NCI-H774 (cell line): ENCODE data around the gene RGS3.
A peak's percentile ranks its signal among the peaks of the same experiment; 100 is the strongest.
"Not testable (repeated sequence)": the region's sequence is repeated elsewhere in the genome, so short reads cannot be mapped to it uniquely, and the experiment has no call there.

ENCODE experiments used
- DNase-seq: peaks from one replicate; lab custom pipeline; 2025; lab: John Stamatoyannopoulos, UW

RGS3 gene

GRCh38 chr9:113463418-113464285 is at the start of gene RGS3:
RGS3 (plus strand) TSS chr9:113463727; CDS start chr9:113463803, 76 bp downstream.
- peak; percentile 84 for DNase-seq

GRCh38 chr9:113416149-113416721 is 47.3 kb upstream of the RGS3 start:
- DNase-seq = no peak

DNA sequence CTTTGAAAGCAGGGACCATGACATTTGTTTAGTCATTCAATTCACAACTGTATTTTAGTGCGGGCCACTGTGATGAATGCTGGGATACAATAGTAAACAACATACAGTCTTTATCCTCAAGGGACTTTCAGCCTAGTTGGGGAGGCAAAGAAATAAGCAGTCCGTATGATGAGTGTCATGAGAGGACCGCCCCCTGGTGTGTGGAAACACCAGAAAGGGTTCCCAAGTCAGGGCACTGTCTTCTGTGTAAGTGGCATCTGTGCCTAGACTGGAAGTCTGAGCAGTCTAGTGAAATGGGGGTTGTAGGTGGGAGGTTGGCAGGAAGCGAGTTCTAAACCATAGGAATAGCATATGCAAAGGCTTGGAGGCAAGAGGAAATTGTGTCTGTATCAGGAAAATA is 46.2 kb upstream of the RGS3 start:
- DNase-seq = no peak

GRCh38 chr9:113421726-113422125 is 41.8 kb upstream of the RGS3 start:
- DNase-seq = no peak

GRCh38 chr9:113425072-113425471 is 38.5 kb upstream of the RGS3 start:
- no peak for DNase-seq

GRCh38 chr9:113426701-113427100 is 36.8 kb upstream of the RGS3 start:
- no peak for DNase-seq

DNA sequence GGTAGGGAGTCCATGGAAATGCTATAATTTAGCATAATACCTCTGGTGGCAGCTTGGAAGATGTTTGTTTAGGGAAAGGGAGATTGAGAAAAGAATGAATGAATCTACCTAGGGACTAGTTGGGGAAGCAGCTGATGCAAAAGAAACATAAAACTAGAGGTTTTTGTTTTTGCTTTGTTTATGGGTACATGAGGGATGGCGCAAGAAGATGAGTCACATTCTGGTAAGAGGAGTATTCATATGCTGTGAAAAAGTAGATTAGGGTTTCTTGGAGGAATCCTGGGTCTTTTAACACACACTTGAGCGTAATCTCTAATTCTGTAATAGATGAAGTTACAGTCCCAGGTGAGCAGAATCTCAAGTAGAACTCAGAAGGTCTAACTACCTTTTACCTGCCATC is 35.9 kb upstream of the RGS3 start:
- no peak for DNase-seq

DNA sequence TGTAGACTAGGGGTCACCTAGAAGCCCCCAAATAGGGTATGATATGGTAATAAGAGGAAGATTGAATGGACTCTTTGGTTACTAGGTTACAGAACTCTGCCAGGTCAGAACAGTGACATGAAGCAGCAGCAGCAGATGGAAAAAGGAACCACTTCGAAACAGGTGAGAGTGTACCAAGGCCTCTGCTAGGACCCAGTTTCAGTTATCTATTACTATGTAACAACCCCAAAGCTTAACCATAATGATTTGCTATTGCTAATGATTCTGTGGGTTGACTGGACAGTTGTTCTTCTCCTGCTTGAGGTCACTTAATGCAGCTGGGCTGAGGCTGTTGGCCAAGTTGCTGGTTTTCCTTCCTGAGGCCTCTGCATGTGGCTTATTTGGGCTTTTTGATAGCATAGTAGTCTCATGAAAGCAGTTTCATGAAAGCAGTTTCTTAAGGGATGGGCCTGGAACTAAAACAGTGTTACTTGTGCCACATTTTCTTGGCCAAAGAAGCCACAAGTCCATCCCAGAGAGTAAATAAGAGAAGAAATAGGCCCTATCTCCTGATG is 35.4 kb upstream of the RGS3 start:
- no peak for DNase-seq

DNA sequence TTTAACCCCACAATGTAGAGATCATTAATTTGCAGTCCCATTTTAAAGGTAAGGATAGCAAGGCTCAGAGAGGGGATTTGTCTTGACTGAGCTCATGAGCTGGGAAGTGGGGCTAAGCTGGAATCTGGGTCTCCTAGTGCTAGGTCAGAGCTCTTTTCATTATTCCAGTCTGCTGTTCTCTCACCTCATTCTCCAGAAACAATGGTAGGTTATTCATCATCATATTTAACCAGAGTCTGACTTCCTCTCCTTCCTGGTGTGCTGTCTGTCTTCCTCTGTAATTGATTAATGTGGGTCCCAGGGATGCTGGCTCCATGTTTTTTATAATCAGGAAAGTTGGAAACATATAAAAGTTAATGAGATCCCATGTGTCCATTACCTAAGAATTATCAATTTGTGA is 32.3 kb upstream of the RGS3 start:
- no peak for DNase-seq

DNA sequence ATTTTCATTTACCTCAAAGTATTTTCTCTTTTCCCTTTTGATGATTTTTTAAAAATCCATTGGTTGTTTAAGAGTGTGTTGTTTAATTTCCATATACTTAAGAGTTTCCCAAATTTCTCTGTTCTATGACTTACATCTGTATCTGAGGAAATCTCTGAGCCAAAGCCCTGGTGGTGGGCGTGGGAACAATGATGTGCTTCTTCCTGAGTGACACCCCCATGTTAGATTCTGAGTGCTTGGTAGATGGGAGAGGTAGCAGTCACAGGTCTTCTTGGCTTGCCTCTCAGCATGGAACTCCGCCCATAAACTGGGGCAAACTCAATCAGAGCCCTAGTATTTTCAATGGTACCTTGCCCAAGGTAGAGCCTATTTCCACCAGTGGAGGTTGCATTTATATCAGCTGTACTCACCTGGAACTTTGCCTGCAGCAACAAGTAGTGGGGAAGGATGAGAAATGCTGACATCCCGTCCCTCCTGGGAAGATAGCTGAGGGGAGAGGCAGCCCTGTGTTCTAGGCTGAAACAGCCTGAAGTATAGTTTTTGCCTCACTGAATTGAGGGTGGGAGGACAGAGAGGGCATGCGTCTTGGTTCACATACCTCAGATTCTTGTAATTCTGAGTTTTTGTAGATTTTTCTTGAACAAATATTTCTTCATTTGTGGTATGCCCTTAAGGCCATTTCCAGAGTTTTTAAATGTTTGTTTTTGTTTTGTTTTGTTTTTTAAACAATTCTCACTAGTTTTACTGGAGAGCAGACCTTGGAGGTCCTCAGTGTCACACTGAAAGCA is 26.6 kb upstream of the RGS3 start:
- DNase-seq = no peak

- not testable (repeated sequence) for DNase-seq
Observed at GRCh38 chr9:113437716-113438115, 25.8 kb upstream of the RGS3 start.

DNA sequence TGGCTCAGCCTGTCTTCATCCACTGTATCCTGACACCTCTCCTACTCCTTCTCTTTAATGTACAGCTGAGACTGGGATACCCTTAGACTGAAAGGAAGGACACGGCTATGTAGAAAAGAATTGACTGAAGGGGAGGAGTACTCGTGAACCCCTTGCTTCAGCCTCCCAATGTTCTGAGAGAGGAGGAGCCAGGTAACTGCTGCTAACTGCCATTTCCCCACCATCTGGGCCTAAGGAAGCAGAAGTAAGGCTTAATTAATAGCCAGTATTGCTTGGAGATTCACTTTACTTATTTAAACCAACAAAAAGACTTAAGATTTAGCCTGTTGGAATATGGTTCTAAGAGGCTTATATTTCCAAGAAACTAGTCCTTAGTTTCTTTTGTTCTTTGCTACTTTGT is 18.8 kb upstream of the RGS3 start:
- no peak for DNase-seq

GRCh38 chr9:113446323-113446740 is 17.2 kb upstream of the RGS3 start:
- DNase-seq = no peak

DNA sequence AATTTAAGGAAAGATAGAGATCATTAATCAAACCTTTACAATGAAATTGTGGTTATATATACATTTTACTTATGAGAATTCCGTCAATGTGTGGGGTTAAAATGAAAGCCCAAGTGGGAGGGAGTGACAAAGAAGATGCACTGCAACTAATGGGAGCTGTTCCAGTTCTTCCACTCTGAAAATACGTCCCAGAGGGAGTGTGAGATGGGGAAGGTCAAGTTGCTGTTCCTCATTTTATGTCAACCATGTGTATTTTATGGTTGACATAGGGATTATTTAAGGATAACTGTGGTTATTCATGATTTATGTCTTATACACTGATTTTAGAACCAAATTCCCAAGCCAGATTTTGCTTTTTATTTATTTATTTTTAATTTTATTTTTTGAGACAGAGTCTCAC is 14.2 kb upstream of the RGS3 start:
- DNase-seq = no peak

DNA sequence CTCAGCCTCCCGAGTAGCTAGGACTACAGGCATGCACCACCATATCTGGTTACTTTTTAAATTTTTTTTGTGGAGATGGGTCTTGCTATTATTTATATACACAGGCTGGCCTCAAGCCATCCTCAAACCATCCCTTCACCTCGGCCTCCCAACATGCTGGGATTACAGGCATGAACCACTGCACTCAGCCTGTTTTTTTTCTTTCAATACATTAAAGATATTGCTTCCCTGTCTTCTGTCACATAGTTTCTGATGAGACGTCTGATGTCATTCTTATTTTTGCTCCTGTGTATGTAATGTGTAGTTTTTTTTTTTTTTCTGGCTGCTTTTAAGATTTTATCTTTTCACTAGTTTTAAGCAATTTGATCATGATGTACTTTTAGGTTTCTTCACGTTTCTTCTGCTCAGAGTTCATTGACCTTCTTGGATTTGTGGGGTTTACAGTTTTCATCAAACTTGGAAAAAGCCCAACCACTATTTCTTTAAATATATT is 11.4 kb upstream of the RGS3 start:
- DNase-seq = no peak

DNA sequence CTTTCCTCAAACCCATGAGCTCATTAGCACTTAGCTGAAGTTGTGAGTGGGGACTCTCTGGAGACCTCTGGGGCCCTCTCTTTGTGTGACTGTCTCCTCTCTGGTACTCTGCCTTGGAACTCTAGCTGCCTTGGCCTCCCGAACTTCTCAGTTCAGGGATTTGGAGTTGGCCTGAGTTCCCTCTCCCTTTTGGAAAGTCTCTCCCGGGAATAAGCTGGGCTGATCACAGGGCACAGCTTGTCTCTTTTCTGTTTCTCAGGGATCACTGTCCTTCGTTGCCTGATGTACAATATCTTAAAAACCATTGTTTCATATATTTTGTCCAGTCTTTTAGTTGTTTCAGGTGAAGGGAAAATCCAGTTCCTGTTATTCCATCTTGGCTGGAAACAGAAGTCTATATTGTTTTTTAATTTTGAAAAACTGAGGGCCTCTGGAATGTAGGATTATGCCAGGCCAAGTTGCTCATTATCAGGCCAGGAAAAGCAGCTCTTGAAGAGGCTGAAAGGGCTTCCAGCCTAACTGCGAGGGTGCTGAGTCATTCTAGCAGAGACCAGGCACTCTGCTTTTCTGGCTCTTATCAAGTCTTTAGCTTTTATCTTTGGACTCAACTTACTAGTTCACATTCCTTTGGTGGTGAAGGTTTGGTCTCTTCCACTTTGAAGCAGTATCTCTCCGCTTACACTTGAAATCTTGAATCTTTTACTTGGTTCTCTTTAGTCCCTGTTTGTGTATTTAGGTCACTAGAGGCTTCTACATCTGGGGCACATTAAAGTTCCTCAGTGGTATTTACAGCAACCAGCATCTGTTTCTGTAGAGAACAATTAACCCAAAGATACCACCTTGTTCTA is 8.4 kb upstream of the RGS3 start:
- DNase-seq = no peak

GRCh38 chr9:113456235-113456634 is 7.3 kb upstream of the RGS3 start:
- no peak for DNase-seq

- no peak for DNase-seq
Observed at GRCh38 chr9:113461285-113461684, 2.2 kb upstream of the RGS3 start.

DNA sequence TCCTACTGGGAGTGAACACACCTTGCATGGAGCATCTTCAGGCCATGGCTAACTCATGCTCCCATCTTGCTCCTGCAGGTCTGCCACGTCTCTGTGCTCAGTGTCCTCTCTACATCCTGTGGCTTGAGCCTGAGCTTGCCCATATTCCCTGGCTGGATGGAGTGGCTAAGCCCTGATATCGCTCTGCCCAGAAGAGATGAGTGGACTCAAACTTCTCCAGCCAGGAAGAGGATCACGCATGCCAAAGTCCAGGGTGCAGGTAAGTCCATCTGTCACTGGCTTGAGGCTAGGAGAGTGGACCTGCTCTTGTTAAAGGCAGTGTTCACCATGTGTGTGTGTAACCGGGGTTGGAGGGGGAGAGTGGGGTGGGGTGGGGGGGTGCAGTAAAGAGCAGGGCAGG is 1.6 kb upstream of the RGS3 start:
- no peak for DNase-seq

- DNase-seq = no peak
Observed at GRCh38 chr9:113462781-113463286, 693 bp upstream of the RGS3 start.

GRCh38 chr9:113464286-113464660 is 746 bp downstream of the RGS3 start:
- no peak for DNase-seq
